ENCODE measurements around the gene RASSF8.

Gene RASSF8

DNA sequence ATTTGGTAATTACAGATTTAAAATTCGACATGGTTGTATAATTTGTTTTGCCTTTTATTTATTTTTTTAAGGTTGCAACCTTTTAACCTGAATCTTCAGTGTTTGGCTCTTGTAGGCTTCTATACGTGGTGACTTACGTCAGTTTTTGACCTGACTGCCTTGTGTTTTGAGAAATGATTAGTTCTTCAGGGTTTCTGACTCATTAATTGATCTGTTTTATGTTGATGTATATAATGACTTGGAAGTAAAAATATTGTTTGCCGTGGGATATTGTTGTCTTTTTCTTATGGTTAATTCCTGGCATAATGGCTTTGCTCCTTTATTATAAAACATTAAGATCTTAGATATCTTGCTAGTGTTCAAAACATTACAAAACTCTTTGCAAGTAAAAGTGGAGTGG, 2.5 kb downstream of the RASSF8 start:
- no peak for DNase-seq (ENCODE audit: low spot score)

DNA sequence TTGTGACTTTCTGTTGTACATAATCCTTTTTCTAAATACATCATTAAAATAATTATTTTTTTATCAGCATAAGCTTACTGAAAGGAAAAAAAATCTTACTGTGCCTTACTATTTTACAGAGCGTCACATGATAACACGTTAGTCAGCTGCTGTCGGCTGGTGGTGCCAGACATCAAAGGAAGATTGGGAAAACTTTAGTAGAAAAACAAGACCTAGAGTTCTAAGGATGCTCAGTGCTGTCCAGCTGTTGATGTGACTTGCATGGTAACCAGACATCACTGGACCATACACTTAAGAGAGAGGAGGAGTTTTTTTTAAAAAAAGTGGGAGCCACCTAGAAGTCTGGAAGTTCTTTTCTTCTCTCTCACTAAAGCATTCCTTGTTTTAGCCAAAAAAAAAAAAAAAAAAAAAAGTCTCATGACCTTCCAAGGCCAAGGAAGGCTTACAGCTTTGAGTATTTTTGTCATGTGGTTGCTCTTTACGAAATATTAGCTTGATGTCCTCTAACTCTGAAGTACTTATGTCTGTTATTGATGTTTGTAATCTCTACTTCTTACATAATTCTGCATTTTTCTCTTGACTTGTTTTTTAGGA, 4.5 kb downstream of the RASSF8 start:
- no peak for DNase-seq (ENCODE audit: low spot score)

DNA sequence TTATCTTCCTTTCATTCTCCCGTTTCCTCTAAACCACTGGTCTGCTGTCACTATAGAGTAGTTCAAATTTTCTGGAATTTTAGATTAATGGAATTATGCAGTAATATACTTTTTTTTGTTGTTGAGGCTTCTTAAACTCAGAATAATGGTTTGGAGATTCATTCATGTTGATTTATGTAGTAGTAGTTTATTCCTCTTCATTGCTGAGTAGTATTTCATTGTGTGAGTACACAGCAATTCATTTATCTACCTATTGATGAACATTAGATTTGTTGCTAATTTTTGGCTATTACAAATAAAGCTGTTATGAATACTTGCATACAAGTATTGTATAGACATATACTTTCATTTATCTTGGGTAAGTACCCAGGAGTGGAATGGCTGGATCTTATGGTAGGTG, 7.2 kb downstream of the RASSF8 start:
- DNase-seq (ENCODE audit: low spot score): no peak

DNA sequence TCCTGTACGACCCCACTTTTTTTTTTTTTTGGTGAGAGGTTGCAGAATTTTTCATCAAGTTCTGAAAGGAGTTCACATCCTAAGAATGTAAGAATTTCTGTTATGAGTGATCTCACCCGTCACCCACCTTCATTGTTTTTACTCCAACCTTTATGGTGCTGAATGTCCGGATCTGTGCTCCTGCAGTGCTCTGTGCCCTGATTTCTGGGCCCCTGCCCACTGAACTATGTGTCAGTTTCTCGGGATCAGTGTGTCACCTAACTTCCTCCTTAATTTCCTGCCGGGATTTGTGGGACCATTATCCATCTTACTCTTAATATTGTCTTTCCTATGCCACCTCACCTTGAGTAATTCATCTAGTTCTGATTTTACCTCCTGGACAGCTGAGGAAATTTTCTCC, 11.6 kb downstream of the RASSF8 start:
- no peak for DNase-seq (ENCODE audit: low spot score)

DNA sequence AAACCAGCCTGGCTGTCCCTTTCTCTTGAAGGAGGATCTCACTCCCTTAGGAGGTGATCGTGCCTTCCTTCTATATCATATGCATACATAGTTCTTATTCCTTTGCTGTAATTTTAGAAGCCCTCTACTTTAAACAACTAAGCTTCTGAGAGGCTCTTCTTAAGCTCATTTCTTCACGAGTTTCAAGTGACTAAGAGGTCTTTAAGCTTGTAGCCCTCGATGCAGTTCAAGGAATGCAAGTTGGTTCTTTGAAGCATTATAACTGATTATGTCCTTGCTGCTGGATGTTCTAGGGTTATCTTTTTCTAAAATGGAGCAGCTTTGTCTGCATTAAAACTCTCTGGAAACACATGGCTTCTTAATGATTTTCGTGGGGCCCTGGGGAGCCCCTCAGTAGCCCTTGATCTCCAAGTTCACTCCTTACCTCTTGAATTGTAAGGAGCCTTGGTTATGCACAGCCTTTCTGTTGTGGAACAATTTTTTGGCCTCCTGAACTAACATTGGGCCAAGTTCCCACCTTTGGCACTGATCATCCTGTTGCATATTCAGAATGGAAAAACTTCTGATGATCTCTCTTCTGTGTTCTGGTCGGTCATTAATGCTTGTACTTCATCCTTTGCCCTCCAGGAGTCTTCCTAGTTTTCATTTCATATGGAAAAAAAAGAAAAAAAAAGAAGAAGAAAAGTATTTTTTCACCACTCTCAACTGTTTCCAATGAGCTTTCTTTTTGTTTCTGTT, 12.6 kb downstream of the RASSF8 start:
- no peak for DNase-seq (ENCODE audit: low spot score)

DNA sequence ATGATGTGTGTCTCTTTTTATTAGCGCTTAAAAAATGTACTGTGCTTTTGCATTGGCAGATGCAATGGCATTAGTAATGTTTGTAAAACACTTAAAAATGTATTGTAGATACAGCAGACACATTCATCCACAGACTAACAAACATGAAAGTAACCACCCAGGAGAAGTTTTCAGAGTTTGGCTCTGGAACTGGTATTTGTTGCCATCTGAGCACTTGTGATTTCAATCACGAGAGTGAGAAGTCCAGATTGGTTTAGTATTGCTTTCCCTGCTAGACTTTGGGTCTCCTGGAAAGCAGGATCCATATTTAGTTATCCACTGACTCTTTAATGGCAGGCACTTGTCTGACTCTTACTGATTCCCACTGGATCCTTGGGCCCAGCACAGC, 13.2 kb downstream of the RASSF8 start:
- no peak for DNase-seq (ENCODE audit: low spot score)

DNA sequence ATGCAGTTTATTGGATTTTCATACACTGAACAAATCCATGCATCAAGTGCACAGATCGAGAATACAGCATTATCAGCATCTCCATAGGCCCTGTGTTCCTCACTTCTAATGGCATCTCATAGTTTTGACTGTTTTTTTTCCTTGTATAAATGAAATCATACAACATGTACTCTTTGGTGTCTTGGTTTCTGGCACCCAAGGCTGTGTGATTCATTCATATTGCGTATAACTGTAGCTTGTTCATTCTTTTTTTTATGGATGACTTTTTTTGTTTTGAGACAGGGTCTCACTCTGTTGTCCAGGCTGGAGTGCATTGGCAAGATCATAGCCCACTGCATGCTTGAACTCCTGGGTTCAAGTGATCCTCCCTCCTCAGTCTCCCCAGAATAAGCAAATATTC, 14.3 kb downstream of the RASSF8 start:
- no peak for DNase-seq (ENCODE audit: low spot score)

DNA sequence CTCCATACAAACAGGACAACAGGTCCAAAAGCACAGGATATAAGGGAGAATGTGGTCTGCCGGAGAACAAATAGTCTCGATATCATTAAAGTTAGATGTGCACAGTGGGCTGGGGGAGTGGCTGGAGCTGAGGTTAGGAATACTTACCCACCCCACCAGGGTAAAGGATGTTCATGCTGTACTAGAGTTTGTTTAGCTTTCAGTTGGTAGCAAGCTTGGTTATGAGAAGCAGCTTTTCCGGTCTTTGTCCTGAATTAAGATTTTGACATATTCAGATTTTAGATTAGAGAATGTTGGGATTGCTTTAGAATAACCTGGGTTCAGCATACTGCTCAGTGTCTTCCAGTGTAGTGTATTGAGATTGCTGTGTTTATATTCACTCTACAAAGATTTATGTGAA, 16.7 kb downstream of the RASSF8 start:
- no peak for DNase-seq (ENCODE audit: low spot score)

DNA sequence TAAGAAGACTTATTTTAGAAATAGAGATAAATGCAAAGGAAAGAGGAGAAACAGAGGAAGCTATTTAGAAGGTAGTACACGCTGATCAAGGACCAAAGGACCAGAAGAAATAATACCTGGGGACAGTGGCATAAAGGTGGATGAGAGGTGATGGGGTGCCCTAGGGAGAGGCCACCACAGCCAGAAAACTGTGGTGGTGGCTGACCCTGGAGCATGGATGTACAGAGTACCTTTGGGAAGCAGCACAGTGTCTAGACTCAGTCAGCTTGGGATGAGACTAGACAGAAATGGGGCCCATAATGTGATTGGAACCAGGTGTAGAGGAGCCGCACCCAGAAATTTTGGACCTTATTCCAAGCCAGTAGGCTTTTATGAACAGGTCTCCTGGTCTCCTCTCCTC, 17.2 kb downstream of the RASSF8 start:
- no peak for DNase-seq (ENCODE audit: low spot score)

DNA sequence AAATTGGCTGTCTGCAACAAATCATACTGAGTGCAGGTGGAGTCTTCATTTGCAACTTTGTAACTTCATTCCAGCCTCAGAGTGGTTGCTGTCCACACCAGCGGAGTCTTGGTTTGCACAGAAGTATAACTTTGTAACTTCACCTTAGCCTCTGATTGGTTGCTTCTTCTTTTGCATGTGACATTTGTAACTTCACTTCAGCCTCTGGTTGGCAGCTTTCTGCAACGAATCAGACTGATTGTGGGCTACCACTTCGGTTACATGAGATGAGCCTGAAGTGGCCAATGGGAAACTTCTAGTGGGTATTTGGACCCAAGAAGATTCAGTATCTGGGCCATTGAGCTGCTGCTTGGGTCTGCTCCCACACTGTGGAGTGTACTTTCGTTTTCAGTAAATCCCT, 17.8 kb downstream of the RASSF8 start:
- DNase-seq (ENCODE audit: low spot score): no peak

DNA sequence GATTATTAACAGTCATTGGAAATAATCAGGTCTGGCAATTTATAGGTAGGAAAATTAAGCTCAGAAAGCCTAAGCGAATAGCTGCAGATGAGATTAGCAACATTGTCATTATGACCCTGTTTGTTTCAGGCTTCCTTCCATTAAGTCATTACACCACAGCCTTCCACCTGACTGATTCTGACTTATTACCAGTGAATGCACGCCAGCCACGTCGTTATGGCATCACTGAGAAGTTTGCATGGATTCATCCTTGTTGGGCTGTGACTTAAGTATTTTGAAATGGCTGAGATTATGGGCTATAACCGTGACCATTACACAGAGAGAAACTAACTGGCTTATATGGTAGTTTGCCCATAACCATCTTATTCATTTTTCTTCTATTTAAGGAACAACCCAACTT, 18.6 kb downstream of the RASSF8 start:
- no peak for DNase-seq (ENCODE audit: low spot score)

DNA sequence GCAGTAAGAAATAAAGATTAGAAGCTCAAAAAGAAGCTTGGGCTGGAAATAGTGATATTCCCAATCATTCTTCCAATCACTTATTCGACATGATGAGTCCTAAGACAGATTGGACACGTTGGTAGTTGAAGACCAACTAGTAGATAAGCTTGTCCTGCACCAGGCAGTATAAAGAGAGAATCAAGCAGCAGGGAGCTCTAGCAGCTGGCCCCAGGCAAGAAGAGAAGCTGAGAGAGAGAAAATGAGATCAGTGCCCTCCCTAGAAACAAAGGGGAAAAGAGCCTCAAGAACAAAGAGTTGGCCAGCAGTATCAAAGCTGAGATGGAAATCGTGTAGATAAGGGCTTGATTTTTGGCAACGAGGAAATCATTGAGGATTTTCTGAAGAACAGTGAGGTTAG, 20.6 kb downstream of the RASSF8 start:
- DNase-seq (ENCODE audit: low spot score): no peak

DNA sequence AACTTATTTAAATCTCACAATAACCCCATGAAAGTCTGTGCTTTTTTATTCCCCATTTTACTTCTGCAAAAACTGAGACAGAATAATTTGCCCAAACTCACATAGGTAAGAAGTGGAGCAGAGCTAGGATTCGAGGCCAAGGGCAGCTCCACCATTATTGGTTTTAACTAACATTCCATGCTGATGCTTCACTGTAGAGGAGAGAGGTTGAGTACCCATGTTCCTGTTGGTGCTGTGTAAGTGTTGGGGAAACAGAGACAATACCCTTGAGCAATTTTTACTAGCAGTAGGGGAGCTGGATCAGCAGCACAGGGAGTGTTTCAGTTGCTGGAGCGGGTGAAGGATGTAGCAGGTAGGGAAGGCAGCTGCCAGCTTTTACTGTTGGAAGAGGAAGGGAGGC, 21.1 kb downstream of the RASSF8 start:
- no peak for DNase-seq (ENCODE audit: low spot score)

DNA sequence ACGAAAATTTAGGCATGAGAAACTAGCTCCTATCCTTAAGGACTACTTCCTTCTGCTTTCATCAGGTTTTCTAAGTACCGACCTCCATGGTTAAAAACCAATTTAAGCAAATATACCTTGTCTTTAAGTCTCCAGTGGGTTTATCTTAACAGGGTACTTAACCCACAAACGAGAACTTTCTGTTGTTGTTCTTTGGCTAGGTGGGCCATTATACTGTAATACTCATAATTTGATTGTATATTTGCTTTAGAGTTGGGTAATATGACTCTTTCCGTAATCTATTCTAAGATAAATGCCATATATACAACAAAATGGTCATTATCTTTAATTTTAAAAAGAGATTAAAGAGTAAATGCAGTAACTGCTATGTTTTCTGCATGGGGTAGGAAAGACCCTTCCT, 21.6 kb downstream of the RASSF8 start:
- DNase-seq (ENCODE audit: low spot score): no peak

DNA sequence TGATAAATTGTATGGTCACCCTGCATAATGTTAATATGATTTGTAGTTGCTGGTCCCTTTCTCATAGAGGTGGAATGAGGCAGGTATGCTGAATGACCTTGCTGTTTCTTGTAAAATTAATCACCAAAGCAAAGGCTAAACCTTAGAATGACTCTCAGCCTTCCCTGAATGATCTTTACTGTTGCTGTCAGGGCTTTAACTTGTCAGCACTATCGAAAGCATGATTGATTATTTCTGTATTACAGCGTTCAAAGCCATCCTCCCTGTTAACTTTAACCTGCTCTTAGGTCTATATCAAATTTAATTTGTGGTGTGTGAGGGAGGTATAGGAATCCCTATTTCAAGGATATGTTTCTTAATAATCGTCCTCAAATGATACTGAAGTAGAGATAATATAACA, 23.1 kb downstream of the RASSF8 start:
- no peak for DNase-seq (ENCODE audit: low spot score)

DNA sequence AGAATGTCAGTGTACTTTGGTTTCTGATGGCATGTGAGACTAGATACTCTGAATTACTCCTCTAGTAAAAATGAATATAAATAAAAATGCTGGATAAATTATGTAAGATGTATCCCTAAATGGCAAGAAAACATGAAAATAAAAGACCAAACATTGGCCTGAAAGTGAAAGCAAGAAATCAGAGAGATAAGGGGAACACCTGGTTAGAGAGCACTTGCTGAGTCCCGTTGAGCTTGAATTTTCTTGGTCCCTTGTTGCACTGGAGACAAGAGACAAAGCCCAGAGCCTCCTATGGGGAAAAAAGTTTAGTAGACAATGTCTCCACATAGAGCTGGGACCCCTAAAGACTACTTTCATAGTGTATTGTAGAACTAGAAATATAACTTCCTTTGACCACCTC, 23.9 kb downstream of the RASSF8 start:
- no peak for DNase-seq (ENCODE audit: low spot score)

DNA sequence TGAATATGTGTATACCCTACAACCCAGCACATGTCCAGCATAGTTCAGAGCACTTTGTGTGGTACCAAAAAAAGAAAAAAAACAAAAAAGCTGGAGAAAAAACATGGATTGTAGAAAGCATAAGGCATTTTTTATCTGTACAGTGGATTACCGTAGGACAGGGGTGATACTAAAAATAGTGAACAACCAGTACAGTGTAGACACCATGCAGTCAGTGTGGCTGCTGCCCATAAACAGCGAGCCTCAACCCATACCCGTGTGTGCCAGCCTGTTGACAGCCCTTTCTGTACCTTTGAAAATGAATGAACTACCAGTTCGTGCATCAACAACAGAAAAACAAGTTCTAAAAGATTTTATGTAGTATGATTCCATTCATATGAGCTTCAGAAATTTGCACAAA, 25.1 kb downstream of the RASSF8 start:
- no peak for DNase-seq (ENCODE audit: low spot score)

DNA sequence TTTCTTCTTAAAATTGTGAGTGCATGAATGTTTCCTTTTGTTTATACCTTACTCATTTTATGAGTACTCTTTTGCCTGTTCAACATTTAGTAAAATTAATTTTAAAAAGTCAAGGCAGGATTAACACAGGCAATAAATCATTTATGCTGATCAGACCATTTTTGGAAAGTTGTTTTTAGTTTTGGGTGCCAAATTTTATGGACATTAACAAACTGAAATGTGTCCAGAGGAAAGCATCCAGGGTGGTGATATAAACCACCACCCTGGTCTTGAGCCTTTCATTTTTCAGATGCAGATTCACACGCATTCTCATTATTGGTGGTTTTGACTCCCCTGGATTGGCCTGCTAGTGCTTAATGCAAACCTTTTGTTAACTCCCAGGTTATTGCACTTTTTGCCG, 26.3 kb downstream of the RASSF8 start:
- DNase-seq (ENCODE audit: low spot score): no peak

DNA sequence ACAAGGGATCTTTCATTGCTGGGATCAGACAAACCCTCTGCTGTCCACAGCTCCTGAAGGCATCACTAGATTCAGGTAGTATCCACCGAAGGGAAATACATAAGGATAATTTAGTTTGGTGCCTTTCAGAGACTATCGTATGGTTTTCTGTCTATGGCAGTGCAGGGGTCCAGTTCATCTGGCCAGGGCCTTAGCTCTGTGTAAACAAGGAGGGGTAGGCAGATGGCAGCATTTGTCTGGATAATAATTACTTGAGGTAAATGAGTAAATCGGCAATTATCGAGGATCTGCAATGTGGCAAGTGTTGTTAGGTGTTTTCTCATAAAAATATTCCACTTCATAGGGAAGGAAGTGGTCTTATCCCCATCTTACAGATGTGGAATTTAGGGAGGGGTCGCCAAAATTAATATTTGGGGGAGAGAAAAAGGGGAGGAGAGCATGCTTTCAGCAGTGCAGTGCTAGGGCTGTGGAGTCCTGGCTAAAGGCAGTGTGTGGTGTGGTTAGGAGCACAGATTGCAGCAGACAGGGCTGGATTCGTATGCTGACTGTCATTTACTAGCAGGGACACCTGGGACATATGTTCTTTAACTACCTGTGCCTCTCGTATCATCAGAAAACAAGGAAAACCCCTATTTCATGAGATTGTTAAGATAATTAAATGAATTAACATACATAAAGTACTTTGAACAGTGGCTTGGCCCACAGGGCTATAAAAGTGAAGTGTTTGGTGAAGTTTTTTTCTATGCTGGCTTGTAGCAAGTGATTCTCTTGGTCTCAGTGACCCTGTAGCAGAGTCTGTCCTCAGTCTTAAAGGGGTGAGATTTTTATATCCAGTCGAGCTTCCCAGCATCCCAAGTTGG, 27.1 kb downstream of the RASSF8 start:
- no peak for DNase-seq (ENCODE audit: low spot score)

DNA sequence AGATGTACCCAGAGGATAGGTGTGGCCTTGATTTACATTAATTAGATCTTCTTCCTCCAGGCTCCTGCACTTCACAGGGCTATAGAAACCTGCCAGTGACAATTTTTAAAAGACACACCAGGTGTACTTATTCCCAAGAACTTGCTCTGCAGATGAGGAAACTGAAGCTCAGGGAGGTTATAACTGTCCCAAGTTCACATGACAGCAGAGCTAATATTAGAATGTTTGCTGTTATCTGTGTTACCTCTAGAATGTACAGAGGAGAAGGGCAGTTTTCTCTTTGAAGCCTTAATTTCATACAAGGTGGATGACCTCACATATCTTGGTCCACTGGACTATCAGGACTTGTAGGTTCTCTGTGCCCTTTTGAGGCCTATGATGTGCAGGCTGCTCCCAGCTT, 27.7 kb downstream of the RASSF8 start:
- DNase-seq (ENCODE audit: low spot score): no peak

DNA sequence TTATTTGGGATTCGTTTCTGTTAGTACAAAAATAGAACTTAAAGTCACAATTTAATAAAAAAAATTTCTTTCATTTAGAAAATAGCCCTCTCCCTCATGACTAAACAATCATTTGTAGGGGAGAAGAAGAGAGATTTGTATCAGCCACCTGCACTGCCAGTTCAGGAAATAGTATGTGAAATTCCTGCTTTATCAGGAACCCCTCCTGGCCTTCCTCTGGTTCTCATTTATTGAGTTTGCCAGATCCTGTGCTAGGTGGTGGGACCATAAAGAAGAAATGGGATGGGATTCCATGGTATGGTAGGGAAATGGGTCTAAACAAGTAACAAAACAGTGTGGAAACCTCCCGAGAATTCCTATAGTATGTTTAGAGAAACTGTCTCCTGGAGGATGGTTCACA, 30.0 kb downstream of the RASSF8 start:
- DNase-seq (ENCODE audit: low spot score): no peak

DNA sequence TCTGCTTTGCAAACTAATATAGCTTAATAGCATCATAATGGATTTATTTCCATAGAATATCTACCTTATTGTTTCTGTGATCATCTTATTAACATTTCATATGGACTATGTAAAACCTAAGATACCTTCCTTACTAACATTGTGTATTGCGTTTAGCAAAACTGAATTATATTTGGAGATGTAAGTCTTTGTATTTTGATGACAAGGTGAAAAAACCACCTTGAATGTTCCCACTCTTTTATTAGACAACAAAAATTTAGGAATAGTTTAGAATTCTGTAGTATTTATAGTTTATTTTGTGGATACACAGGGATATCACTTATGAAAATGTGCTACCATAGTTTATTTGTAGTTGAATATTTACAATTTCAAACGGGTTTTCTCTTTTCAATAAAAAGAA, 32.0 kb downstream of the RASSF8 start:
- no peak for DNase-seq (ENCODE audit: low spot score)

DNA sequence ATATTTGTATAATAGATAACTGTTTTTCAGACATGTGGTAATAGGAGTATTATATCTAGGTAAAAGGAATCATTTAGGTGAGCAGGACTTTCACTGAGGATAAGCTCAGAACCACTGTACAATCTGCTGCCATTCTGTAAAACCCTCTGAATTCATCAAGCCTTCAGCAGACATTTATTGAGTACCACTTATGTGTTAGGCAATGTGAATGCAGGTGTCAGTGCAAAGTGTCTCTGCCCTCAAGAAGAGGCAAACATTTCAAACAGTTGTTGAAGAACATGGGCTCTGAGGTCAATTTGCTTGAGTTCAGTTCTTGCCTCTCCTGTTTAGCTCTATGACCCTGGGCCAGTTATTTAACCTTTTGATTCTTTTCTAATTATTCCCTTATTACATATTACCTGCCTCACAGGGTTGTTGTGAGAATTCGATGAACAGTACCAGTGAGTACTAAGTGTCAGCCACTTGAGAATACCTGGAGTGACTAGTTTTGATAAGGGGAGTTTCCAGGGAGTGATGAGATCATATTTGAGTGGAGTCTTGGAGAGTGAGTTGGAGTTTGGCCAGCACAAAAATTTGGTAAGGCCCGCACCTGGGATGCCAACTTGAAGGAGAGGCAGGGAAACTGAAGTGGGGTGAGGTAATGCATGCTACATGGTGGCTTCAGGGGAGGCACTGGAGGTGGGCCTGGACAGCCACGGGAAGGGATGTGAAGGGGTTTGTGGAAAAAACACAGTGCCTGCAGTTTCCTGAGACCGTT, 33.7 kb downstream of the RASSF8 start:
- DNase-seq (ENCODE audit: low spot score): no peak
